Activated CD8-positive, alpha-beta T cell treated with anti-CD3 and anti-CD28 coated beads for 36 hours (primary cell): ENCODE results near the gene ADGRL1. TPM values are rescaled to one million over a fixed set of nuclear protein-coding genes. Genes with fewer than 3 reads are reported as not detected.
A peak's percentile ranks its signal among the peaks of the same experiment; 100 is the strongest.
"Not testable (repeated sequence)": the region's sequence is repeated elsewhere in the genome, so short reads cannot be mapped to it uniquely, and the experiment has no call there.

Source experiments
- ATAC-seq: fragments of 200-7000 bp; cut with Tn5 transposase; one replicate; pipeline ENCODE4 v1.10.0; 2021; ENCODE audit warnings: mild to moderate bottlenecking, moderate library complexity
- CTCF ChIA-PET: fragments of 350-600 bp; sonication (Branson Sonifier 250); formaldehyde crosslinking; loops from one replicate; lab custom pipeline; 2021; ENCODE audit warnings: antibody characterized with exemption; lab: Charles Lee
- POLR2A ChIA-PET: fragments of 350-600 bp; sonication (Branson Sonifier 250); formaldehyde crosslinking; loops from one replicate; lab custom pipeline; 2021; ENCODE audit warnings: antibody characterized with exemption; lab: Charles Lee
- DNase-seq: peaks from one replicate; pipeline ENCODE4 v3.0.0-alpha.2; 2020
- H3K27ac Mint-ChIP-seq: one replicate; pipeline ENCODE4 v1.8.0; 2021; ENCODE audit warnings: mild to moderate bottlenecking, mixed read lengths
- H3K27me3 Mint-ChIP-seq: one replicate; pipeline ENCODE4 v1.8.0; 2021; ENCODE audit warnings: mixed read lengths
- H3K36me3 Mint-ChIP-seq: one replicate; pipeline ENCODE4 v1.8.0; 2021; ENCODE audit warnings: low read depth, mixed read lengths
- H3K4me1 Mint-ChIP-seq: one replicate; pipeline ENCODE4 v1.8.0; 2021; ENCODE audit warnings: low read depth, mixed read lengths
- H3K4me3 Mint-ChIP-seq: one replicate; pipeline ENCODE4 v1.8.0; 2021; ENCODE audit warnings: mild to moderate bottlenecking, moderate library complexity, mixed read lengths
- H3K9me3 Mint-ChIP-seq: one replicate; pipeline ENCODE4 v1.8.0; 2021; ENCODE audit warnings: mixed read lengths
- CTCF ChIP-seq: fragments of 200-600 bp; IDR thresholded peaks from one replicate; pipeline ENCODE4 v1.8.0; 2022; ENCODE audit warnings: antibody characterized with exemption, mild to moderate bottlenecking
- intact Hi-C: fragments of 100-400 bp; cut with micrococcal nuclease; formaldehyde crosslinking; loops from one replicate; pipeline ENCODE4 v1.10.0; 2022
- total RNA-seq, 2 experiments: library from RNA; stranded (reverse); gene quantifications; one replicate each; pipeline ENCODE4 v1.2.3, GENCODE V29; 2021

ADGRL1 gene
- total RNA-seq, 2 experiments from 2014 or later: 11.8 to 14.5 TPM

DNA sequence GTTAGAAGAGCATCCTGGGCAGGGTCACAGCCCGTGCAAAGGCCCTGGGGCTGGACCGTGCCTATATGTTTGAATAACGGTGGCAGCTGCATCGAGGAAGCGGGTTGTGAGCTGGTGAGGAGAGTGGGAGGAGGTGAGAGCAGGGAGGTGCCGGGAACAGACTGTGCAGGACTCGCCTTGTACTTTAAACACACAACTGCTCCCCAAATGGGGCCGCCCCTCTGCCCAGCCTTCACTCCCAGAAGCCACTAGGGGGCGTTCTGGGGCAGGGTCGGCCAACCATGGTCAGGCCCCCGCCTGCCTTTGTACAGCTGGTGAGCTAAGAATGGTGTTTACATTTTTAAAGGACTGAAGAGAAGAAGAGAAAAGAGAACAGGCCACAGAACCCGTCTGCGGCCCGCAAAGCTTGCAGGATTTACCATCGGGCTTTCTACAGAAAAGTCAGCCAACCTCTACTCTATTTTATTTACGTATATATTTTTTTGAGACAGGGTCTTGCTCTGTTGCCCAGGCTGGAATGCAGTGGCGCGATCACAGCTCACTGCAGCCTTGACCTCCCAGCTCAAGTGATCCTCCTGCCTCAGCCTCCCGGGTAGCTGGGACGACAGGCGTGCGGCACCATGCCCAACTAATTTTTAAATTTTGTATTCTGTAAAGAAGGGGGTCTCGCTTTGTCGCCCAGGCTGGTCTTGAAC lies 5.7 kb downstream of the ADGRL1 start:
- H3K36me3 Mint-ChIP-seq, H3K9me3 Mint-ChIP-seq, intact Hi-C loops, H3K4me3 Mint-ChIP-seq, H3K27ac Mint-ChIP-seq, H3K27me3 Mint-ChIP-seq: not testable (repeated sequence)
- peak; percentile 74 for ATAC-seq
- TF ChIP-seq CTCF: peak; percentile 76
- DNase-seq: peak; percentile 69
- H3K4me1 Mint-ChIP-seq: peaks cover 33% of the 10 kb centered on the region
- ChIA-PET CTCF (interaction anchor here (0.7 to 7.5 kb wide), 8 partner anchors 60 to 180 kb away, joined by 3 to 89 read pairs (median 4); no protein-coding TSS in a partner anchor), POLR2A (interaction anchor here (0.9 kb wide), 1 partner anchor 212 kb away, joined by 3 read pairs; no protein-coding TSS in a partner anchor)

GRCh38 chr19:14198384-14199376 lies 7.3 kb downstream of the ADGRL1 start:
- Mint-ChIP-seq H3K36me3 (no peaks in the 10 kb centered on the region), H3K4me3 (no peak overlapping the region)
- POLR2A ChIA-PET: interaction anchor here (1.1 kb wide), 1 partner anchor 63 kb away, joined by 3 read pairs; the partner anchor contains the start of gene ASF1B

GRCh38 chr19:14197882-14198281 lies 8.1 kb downstream of the ADGRL1 start:
- H3K27ac Mint-ChIP-seq: no peak overlapping the region
- H3K9me3 Mint-ChIP-seq: no peaks in the 10 kb centered on the region
- H3K4me3 Mint-ChIP-seq: no peak overlapping the region
- no peak for TF ChIP-seq CTCF
- H3K27me3 Mint-ChIP-seq: no peaks in the 10 kb centered on the region
- CTCF ChIA-PET: interaction anchor here (0.6 to 7.5 kb wide), 3 partner anchors 51 to 263 kb away, joined by 3 to 89 read pairs (median 3); no protein-coding TSS in a partner anchor
- intact Hi-C loops: loop anchor here (5.0 kb wide), 1 partner anchor 149 kb away; no protein-coding TSS in a partner anchor
- ATAC-seq (no peak), DNase-seq (no peak)
- H3K36me3 Mint-ChIP-seq: no peaks in the 10 kb centered on the region
- POLR2A ChIA-PET: interaction anchor here (1.1 kb wide), 1 partner anchor 62 kb away, joined by 3 read pairs; the partner anchor contains the start of gene ASF1B
- peaks cover 18% of the 10 kb centered on the region for H3K4me1 Mint-ChIP-seq

More at GRCh38 chr19:14198384-14199376, 7.3 kb downstream of the ADGRL1 start:
- Mint-ChIP-seq H3K27me3 (no peaks in the 10 kb centered on the region), H3K27ac (no peak overlapping the region), H3K4me1 (peaks cover 22% of the 10 kb centered on the region), H3K9me3 (no peaks in the 10 kb centered on the region)
- TF ChIP-seq CTCF: no peak
- CTCF ChIA-PET: interaction anchor here (0.6 to 7.5 kb wide), 11 partner anchors 15 to 262 kb away, joined by 3 to 89 read pairs (median 3); partner anchors contain the start of gene ASF1B
- DNase-seq: no peak
- no peak for ATAC-seq
- intact Hi-C loops: loop anchor here (5.0 kb wide), 1 partner anchor 149 kb away; no protein-coding TSS in a partner anchor

- H3K4me3 Mint-ChIP-seq, H3K27me3 Mint-ChIP-seq, POLR2A ChIA-PET, ATAC-seq, H3K27ac Mint-ChIP-seq, DNase-seq, H3K9me3 Mint-ChIP-seq, H3K36me3 Mint-ChIP-seq: not testable (repeated sequence)
- CTCF ChIA-PET: interaction anchor here (1.1 to 7.5 kb wide), 2 partner anchors 147 to 151 kb away, joined by 3 to 89 read pairs; no protein-coding TSS in a partner anchor
- intact Hi-C loops: loop anchor here (5.0 kb wide), 1 partner anchor 150 kb away; no protein-coding TSS in a partner anchor
- H3K4me1 Mint-ChIP-seq: peaks cover 14% of the 10 kb centered on the region
Observed at GRCh38 chr19:14197288-14197687, 8.7 kb downstream of the ADGRL1 start.

DNA sequence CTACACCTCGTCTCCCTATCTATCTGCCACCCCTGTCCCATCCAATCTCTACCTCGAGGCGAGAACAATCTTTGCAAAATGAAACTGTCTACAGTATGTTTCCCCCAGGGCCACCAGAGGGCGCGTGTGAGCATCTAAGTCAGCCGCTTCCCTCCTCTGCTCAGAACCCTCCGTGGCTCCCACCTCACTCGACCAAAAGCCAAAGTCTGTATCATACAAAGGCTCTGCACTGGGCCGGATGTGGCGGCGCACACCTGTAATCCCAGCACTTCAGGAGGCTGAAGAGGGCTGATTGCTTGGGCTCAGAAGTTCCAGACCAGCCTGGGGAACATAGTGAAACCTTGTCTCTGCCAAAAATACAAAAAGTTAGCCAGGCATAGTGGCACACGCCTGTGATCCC lies 9.9 kb downstream of the ADGRL1 start:
- H3K4me3 Mint-ChIP-seq: peak overlapping the region; percentile 12
- intact Hi-C loops: loop anchor here (5.0 kb wide), 1 partner anchor 151 kb away; no protein-coding TSS in a partner anchor
- ChIA-PET POLR2A (interaction anchor here (1.4 kb wide), 1 partner anchor 152 kb away, joined by 3 read pairs; no protein-coding TSS in a partner anchor), CTCF (interaction anchor here (0.8 to 7.5 kb wide), 3 partner anchors 48 to 152 kb away, joined by 3 to 89 read pairs (median 4); no protein-coding TSS in a partner anchor)
- H3K4me1 Mint-ChIP-seq: peaks cover 14% of the 10 kb centered on the region
- not testable (repeated sequence) for H3K36me3 Mint-ChIP-seq, H3K27me3 Mint-ChIP-seq, H3K9me3 Mint-ChIP-seq
- ATAC-seq (peak; percentile 87), DNase-seq (peak; percentile 89)
- peak overlapping the region; percentile 22 for H3K27ac Mint-ChIP-seq
- peak; percentile 72 for TF ChIP-seq CTCF

GRCh38 chr19:14195216-14195615 lies 10.8 kb downstream of the ADGRL1 start:
- POLR2A ChIA-PET: interaction anchor here (1.4 kb wide), 1 partner anchor 153 kb away, joined by 3 read pairs; no protein-coding TSS in a partner anchor
- not testable (repeated sequence) for H3K27ac Mint-ChIP-seq

More at GRCh38 chr19:14195216-14195615, 10.8 kb downstream of the ADGRL1 start:
- H3K4me3 Mint-ChIP-seq, DNase-seq, ATAC-seq, H3K36me3 Mint-ChIP-seq, H3K27me3 Mint-ChIP-seq, H3K9me3 Mint-ChIP-seq: not testable (repeated sequence)
- CTCF ChIA-PET: interaction anchor here (2.8 to 7.5 kb wide), 2 partner anchors 153 kb away, joined by 16 to 89 read pairs; no protein-coding TSS in a partner anchor
- intact Hi-C loops: loop anchor here (5.0 kb wide), 1 partner anchor 152 kb away; no protein-coding TSS in a partner anchor
- peaks cover 17% of the 10 kb centered on the region for H3K4me1 Mint-ChIP-seq
